NCI-H1092 (cell line): ENCODE measurements around the gene ISM1.
A peak's percentile ranks its signal among the peaks of the same experiment; 100 is the strongest.
"Not testable (repeated sequence)": the region's sequence is repeated elsewhere in the genome, so short reads cannot be mapped to it uniquely, and the experiment has no call there.

Experiments
- DNase-seq: peaks from one replicate; lab custom pipeline; 2025; lab: John Stamatoyannopoulos, UW

ISM1 gene

GRCh38 chr20:13221673-13222318 is 722 bp downstream of the ISM1 start:
- DNase-seq, result peak; percentile 19

GRCh38 chr20:13222319-13222716 is 1.2 kb downstream of the ISM1 start:
- DNase-seq, result no peak

GRCh38 chr20:13223736-13224520 is 2.9 kb downstream of the ISM1 start:
- DNase-seq, result no peak

- no peak for DNase-seq
These were observed 5.3 kb downstream of the ISM1 start for GRCh38 chr20:13226367-13226766.

- no peak for DNase-seq
These were observed 7.7 kb downstream of the ISM1 start for GRCh38 chr20:13228771-13229170.

- no peak for DNase-seq
These were observed 8.5 kb downstream of the ISM1 start for GRCh38 chr20:13229538-13229937.

GRCh38 chr20:13231031-13231752 is 10.1 kb downstream of the ISM1 start:
- DNase-seq, result no peak

GRCh38 chr20:13232999-13233398 is 11.9 kb downstream of the ISM1 start:
- no peak for DNase-seq

- no peak for DNase-seq
These were observed 13.9 kb downstream of the ISM1 start for GRCh38 chr20:13234961-13235360.

GRCh38 chr20:13236360-13236759 is 15.3 kb downstream of the ISM1 start:
- not testable (repeated sequence) for DNase-seq

- DNase-seq, result no peak
These were observed 16.1 kb downstream of the ISM1 start for GRCh38 chr20:13236990-13237720.

- DNase-seq, result no peak
These were observed 17.1 kb downstream of the ISM1 start for GRCh38 chr20:13238001-13238653.

- DNase-seq, result no peak
These were observed 22.8 kb downstream of the ISM1 start for GRCh38 chr20:13243826-13244376.

GRCh38 chr20:13245250-13245723 is 24.2 kb downstream of the ISM1 start:
- no peak for DNase-seq

GRCh38 chr20:13249118-13249797 is 28.2 kb downstream of the ISM1 start:
- no peak for DNase-seq

- no peak for DNase-seq
These were observed 28.7 kb downstream of the ISM1 start for GRCh38 chr20:13249798-13250170.

- DNase-seq, result no peak
These were observed 29.2 kb downstream of the ISM1 start for GRCh38 chr20:13250251-13250650.

GRCh38 chr20:13251106-13251903 is 30.2 kb downstream of the ISM1 start:
- DNase-seq, result no peak

GRCh38 chr20:13251904-13252297 is 30.8 kb downstream of the ISM1 start:
- no peak for DNase-seq

- DNase-seq, result no peak
These were observed 34.3 kb downstream of the ISM1 start for GRCh38 chr20:13255356-13255755.
